Neural progenitor cell (in vitro differentiated cells): Measurements from ENCODE around the gene PHRF1. TPM values are rescaled to one million over a fixed set of nuclear protein-coding genes. Genes with fewer than 3 reads are reported as not detected.

Source experiments
- DNase-seq: peaks from one replicate; pipeline ENCODE4 v3.0.0-alpha.2; 2016; ENCODE audit warnings: low spot score
- H2AFZ ChIP-seq: fragments of 200-600 bp; sonication (generic); replicated peaks from 2 replicates; pipeline ENCODE4 v1.6.1; 2016; ENCODE audit warnings: antibody characterized with exemption
- H3F3A ChIP-seq: fragments of 200-600 bp; sonication (generic); 2 replicates; pipeline ENCODE4 v1.6.1; 2016; ENCODE audit warnings: antibody characterized with exemption, low read depth
- H3K27ac ChIP-seq: fragments of 200-600 bp; sonication (generic); 2 replicates; pipeline ENCODE4 v1.5.1; 2016; ENCODE audit warnings: mild to moderate bottlenecking
- H3K27me3 ChIP-seq: fragments of 200-600 bp; sonication (generic); 2 replicates; pipeline ENCODE4 v1.6.1; 2016; ENCODE audit warnings: mild to moderate bottlenecking, moderate library complexity
- H3K36me3 ChIP-seq: fragments of 200-600 bp; sonication (generic); 2 replicates; pipeline ENCODE4 v1.5.1; 2016
- H3K4me1 ChIP-seq: fragments of 200-600 bp; sonication (generic); 2 replicates; pipeline ENCODE4 v1.6.1; 2016; ENCODE audit warnings: mixed run types
- H3K4me2 ChIP-seq: fragments of 200-600 bp; sonication (generic); 2 replicates; pipeline ENCODE4 v1.6.1; 2016
- H3K4me3 ChIP-seq: fragments of 200-600 bp; sonication (generic); 2 replicates; pipeline ENCODE4 v1.5.1; 2016
- H3K79me2 ChIP-seq: fragments of 200-600 bp; sonication (generic); 2 replicates; pipeline ENCODE4 v1.6.1; 2016; ENCODE audit warnings: low read depth
- H3K9ac ChIP-seq: fragments of 200-600 bp; sonication (generic); 2 replicates; pipeline ENCODE4 v1.6.1; 2016
- H3K9me3 ChIP-seq: fragments of 200-600 bp; sonication (generic); 2 replicates; pipeline ENCODE4 v1.5.1; 2016; ENCODE audit warnings: low read depth
- H4K20me1 ChIP-seq: fragments of 200-600 bp; sonication (generic); 2 replicates; pipeline ENCODE4 v1.6.1; 2016; ENCODE audit warnings: low read depth
- H3K27ac Mint-ChIP-seq: 3 replicates; pipeline ENCODE4 v1.8.0; 2021; ENCODE audit warnings: mixed read lengths
- H3K27me3 Mint-ChIP-seq: 2 replicates; pipeline ENCODE4 v1.8.0; 2022; ENCODE audit warnings: low read depth, mild to moderate bottlenecking, inconsistent platforms, moderate library complexity, mixed read lengths; ENCODE audit not compliant: insufficient read depth
- H3K36me3 Mint-ChIP-seq: 3 replicates; pipeline ENCODE4 v1.8.0; 2021; ENCODE audit warnings: mixed read lengths
- H3K4me1 Mint-ChIP-seq: 3 replicates; pipeline ENCODE4 v1.8.0; 2021; ENCODE audit warnings: mixed read lengths
- H3K4me3 Mint-ChIP-seq: 3 replicates; pipeline ENCODE4 v1.8.0; 2021; ENCODE audit warnings: mild to moderate bottlenecking, moderate library complexity, mixed read lengths
- H3K9me3 Mint-ChIP-seq: 3 replicates; pipeline ENCODE4 v1.8.0; 2020; ENCODE audit warnings: mixed read lengths
- EZH2 ChIP-seq: fragments of 200-600 bp; sonication (generic); IDR thresholded peaks from 2 replicates; pipeline ENCODE4 v1.6.1; 2017; ENCODE audit warnings: antibody characterized with exemption, mild to moderate bottlenecking, moderate library complexity
- EZH2phosphoT487 ChIP-seq: fragments of 200-600 bp; sonication (generic); IDR thresholded peaks from 2 replicates; pipeline ENCODE4 v1.6.1; 2017; ENCODE audit warnings: antibody characterized with exemption
- total RNA-seq: library from RNA; depleted of rRNA; stranded (reverse); fragments of >200 nt; gene quantifications from 2 replicates; pipeline ENCODE4 v1.2.3, GENCODE V29; 2015; ENCODE audit warnings: low replicate concordance
- TF ChIP-seq, protein P1 (sequence below): fragments of 200-600 bp; sonication (generic); IDR thresholded peaks from 2 replicates; pipeline ENCODE4 v1.5.1; 2017; ENCODE audit warnings: antibody characterized with exemption, mild to moderate bottlenecking

Gene PHRF1
- total RNA-seq, 1 donor from 2014 or later = 9.8 TPM

GRCh38 chr11:534396-535209 lies 41.7 kb upstream of the PHRF1 start:
- peak overlapping the region; percentile 78 for H3K4me3 Mint-ChIP-seq
- Histone ChIP-seq H3F3A (peaks cover 30% of the 10 kb centered on the region), H3K79me2 (peaks cover 13% of the 10 kb centered on the region), H3K36me3 (no peaks in the 10 kb centered on the region), H3K9me3 (no peaks in the 10 kb centered on the region), H3K27ac (no peak overlapping the region), H2AFZ (no peak overlapping the region), H3K4me2 (peak overlapping the region; percentile 97), H4K20me1 (peaks cover 23% of the 10 kb centered on the region), H3K9ac (peak overlapping the region; percentile 55), H3K4me1 (peaks cover 12% of the 10 kb centered on the region), H3K27me3 (peaks cover 31% of the 10 kb centered on the region), H3K4me3 (peak overlapping the region; percentile 73)
- H3K36me3 Mint-ChIP-seq = peaks cover 2% of the 10 kb centered on the region
- peak; percentile 38 for DNase-seq
- no peak overlapping the region for H3K27ac Mint-ChIP-seq
- TF ChIP-seq, protein P1, sequence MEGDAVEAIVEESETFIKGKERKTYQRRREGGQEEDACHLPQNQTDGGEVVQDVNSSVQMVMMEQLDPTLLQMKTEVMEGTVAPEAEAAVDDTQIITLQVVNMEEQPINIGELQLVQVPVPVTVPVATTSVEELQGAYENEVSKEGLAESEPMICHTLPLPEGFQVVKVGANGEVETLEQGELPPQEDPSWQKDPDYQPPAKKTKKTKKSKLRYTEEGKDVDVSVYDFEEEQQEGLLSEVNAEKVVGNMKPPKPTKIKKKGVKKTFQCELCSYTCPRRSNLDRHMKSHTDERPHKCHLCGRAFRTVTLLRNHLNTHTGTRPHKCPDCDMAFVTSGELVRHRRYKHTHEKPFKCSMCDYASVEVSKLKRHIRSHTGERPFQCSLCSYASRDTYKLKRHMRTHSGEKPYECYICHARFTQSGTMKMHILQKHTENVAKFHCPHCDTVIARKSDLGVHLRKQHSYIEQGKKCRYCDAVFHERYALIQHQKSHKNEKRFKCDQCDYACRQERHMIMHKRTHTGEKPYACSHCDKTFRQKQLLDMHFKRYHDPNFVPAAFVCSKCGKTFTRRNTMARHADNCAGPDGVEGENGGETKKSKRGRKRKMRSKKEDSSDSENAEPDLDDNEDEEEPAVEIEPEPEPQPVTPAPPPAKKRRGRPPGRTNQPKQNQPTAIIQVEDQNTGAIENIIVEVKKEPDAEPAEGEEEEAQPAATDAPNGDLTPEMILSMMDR = no peak
- TF ChIP-seq EZH2 (no peak), EZH2phosphoT487 (no peak)
- no peaks in the 10 kb centered on the region for H3K9me3 Mint-ChIP-seq
- H3K4me1 Mint-ChIP-seq = peaks cover 14% of the 10 kb centered on the region
- H3K27me3 Mint-ChIP-seq = peaks cover 2% of the 10 kb centered on the region

- peaks cover 14% of the 10 kb centered on the region for H3K4me1 Mint-ChIP-seq
- Histone ChIP-seq H3K79me2 (peaks cover 13% of the 10 kb centered on the region), H4K20me1 (peaks cover 23% of the 10 kb centered on the region), H3K9ac (no peak overlapping the region), H3K36me3 (no peaks in the 10 kb centered on the region), H3K9me3 (no peaks in the 10 kb centered on the region), H3K4me3 (peak overlapping the region; percentile 73), H3F3A (peaks cover 30% of the 10 kb centered on the region), H2AFZ (no peak overlapping the region), H3K4me1 (peaks cover 12% of the 10 kb centered on the region), H3K27ac (no peak overlapping the region), H3K4me2 (no peak overlapping the region), H3K27me3 (peaks cover 31% of the 10 kb centered on the region)
- DNase-seq = no peak
- H3K36me3 Mint-ChIP-seq = peaks cover 1% of the 10 kb centered on the region
- no peak overlapping the region for H3K4me3 Mint-ChIP-seq
- TF ChIP-seq EZH2 (no peak), EZH2phosphoT487 (no peak)
- TF ChIP-seq, protein P1 = no peak
- no peaks in the 10 kb centered on the region for H3K9me3 Mint-ChIP-seq
- no peak overlapping the region for H3K27ac Mint-ChIP-seq
- H3K27me3 Mint-ChIP-seq = peaks cover 2% of the 10 kb centered on the region
Measured at GRCh38 chr11:535210-535518, 41.1 kb upstream of the PHRF1 start.

DNA sequence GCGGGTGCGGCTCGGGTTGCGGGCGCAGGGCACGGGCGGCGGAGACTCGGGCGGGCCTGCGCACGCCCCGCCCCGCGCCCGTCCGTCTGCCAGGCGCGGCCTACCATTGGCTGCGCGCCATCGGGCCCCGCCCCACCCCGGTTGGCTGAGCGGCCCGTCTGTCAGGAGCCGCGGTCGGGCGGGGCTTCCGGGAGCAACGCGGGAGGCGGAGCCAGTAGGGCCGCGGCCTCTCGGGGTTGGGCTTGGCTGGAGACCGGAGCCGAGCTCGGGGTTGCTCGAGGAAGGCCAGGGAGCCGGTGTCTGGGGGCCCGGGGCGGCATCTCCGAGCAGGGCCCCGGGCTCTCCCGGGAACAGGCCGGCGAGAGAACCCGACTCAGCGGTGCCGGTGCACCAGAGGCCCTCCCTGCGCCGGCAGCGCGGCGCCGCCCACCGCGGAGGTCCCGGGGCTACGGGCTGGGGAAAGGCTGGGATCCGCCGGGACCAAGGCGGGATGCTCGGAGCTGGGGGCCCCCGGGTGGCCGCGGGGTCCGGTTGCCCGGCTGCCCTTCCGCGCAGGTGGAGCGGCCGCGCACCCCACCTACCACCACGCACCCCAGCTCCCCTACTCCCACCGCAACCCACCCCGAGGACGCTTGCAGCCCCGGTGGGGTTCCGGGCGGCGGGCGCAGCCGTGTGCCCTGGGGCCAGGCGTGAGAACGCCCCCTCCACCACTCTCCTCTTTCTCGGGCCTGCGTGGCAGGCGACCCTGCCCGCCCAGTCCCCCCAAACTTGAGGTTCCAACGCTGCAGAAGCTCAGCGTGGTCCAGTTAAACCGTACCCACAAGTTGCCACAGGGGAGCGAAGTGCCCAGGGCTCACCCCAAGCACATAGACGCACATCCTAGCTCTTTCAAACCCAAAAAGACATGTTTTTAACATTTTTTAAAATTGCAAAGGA lies 40.5 kb upstream of the PHRF1 start, which contains the start of gene HRAS:
TSS of gene HRAS (minus strand) at position 58 of the 936 bp plus-strand sequence.
- peaks cover 30% of the 10 kb centered on the region for H3F3A ChIP-seq

More for the DNA sequence above, 40.5 kb upstream of the PHRF1 start, which contains the start of gene HRAS:
- Mint-ChIP-seq H3K27me3 (peaks cover 2% of the 10 kb centered on the region), H3K36me3 (no peaks in the 10 kb centered on the region), H3K27ac (peak within 1 kb of the TSS; percentile 86), H3K4me3 (peak within 1 kb of the TSS; percentile 95), H3K9me3 (no peaks in the 10 kb centered on the region), H3K4me1 (peaks cover 14% of the 10 kb centered on the region)
- H3K9me3 ChIP-seq = no peaks in the 10 kb centered on the region
- H3K4me1 ChIP-seq = peaks cover 18% of the 10 kb centered on the region
- H3K36me3 ChIP-seq = no peaks in the 10 kb centered on the region
- peaks cover 13% of the 10 kb centered on the region for H3K79me2 ChIP-seq
- H2AFZ ChIP-seq = peak within 1 kb of the TSS; percentile 95
- H3K27me3 ChIP-seq = peaks cover 31% of the 10 kb centered on the region
- H4K20me1 ChIP-seq = peaks cover 23% of the 10 kb centered on the region
- no peak within 1 kb of the TSS for H3K27ac ChIP-seq
- peak within 1 kb of the TSS; percentile 55 for H3K9ac ChIP-seq
- no peak for TF ChIP-seq EZH2phosphoT487
- TF ChIP-seq, protein P1 = no peak
- no peak for TF ChIP-seq EZH2
- peak within 1 kb of the TSS; percentile 94 for H3K4me3 ChIP-seq
- H3K4me2 ChIP-seq = peak within 1 kb of the TSS; percentile 97
- peak; percentile 98 for DNase-seq
